Measurements from ENCODE around the gene UNC45A.
A peak's percentile ranks its signal among the peaks of the same experiment; 100 is the strongest.

UNC45A gene

GRCh38 chr15:90934949-90935751 is at the start of gene UNC45A:
Gene UNC45A, plus strand, starts transcription at chr15:90935285. Its CDS starts 40 bp downstream, at chr15:90935325.
- Histone ChIP-seq H3K36me3 (ENCODE audit: control insufficient read depth in 2 of 2, insufficient read depth in 1 of 2, low read length in 2 of 2) (peaks cover 27 to 36% of the 10 kb centered on the region in 2 experiments; a peak in 2 of 3 replicates), H3K9me3 (ENCODE audit: control insufficient read depth, insufficient read depth, low read depth, low read length) (no peaks in the 10 kb centered on the region), H3K27ac (ENCODE audit: extremely low read depth, low read depth, low read length) (peak within 1 kb of the TSS; percentile 62), H3K4me1 (ENCODE audit: control insufficient read depth, insufficient read depth, low read length) (0 out of 2 replicates have a peak, but pooled peaks cover 2% of the 10 kb centered on the region), H3K4me3 (ENCODE audit: low read depth, low read length) (peak within 1 kb of the TSS; percentile 83)
- ChIA-PET POLR2A (interaction anchor here (0.6 to 11.4 kb wide), 21 partner anchors 8 to 691 kb away, joined by 3 to 179 read pairs (median 5); partner anchors contain the start of genes BLM, IQGAP1, MAN2A2 and PRC1), CTCF (interaction anchor here (0.6 to 11.7 kb wide), 36 partner anchors 8 to 769 kb away, joined by 3 to 163 read pairs (median 5); partner anchors contain the start of genes BLM, FES, MAN2A2 and PRC1)
- TF ChIP-seq HIC1 (tag by site-specific recombination; IDR thresholded peaks at IDR 0.05) (peak; percentile 59; the same call in 1 of the 2 replicates), ZSCAN30 (tag by site-specific recombination; IDR thresholded peaks at IDR 0.05) (0 out of 2 replicates have a peak, but pooled peaks have one; percentile 18), ZNF112 (tag by site-specific recombination; IDR thresholded peaks at IDR 0.05) (no peak), ZNF423 (tag by site-specific recombination; IDR thresholded peaks at IDR 0.05) (0 out of 2 replicates have a peak, but pooled peaks have one; percentile 8), ZNF639 (tag by site-specific recombination; IDR thresholded peaks at IDR 0.05) (no peak), ZNF549 (tag by site-specific recombination; IDR thresholded peaks at IDR 0.05) (no peak), ZNF394 (tag by site-specific recombination; IDR thresholded peaks at IDR 0.05; ENCODE audit: borderline replicate concordance) (peak; percentile 71; the same call in 1 of the 2 replicates), ZXDB (tag by site-specific recombination; IDR thresholded peaks at IDR 0.05) (peak; percentile 86), ZNF600 (tag by site-specific recombination; IDR thresholded peaks at IDR 0.05) (peak; percentile 61), ZNF223 (tag by site-specific recombination; IDR thresholded peaks at IDR 0.05) (peak; percentile 87; the same call in 1 of the 2 replicates), GLIS2 (tag by site-specific recombination; IDR thresholded peaks at IDR 0.05) (peak; percentile 87), ZNF610 (tag by site-specific recombination; IDR thresholded peaks at IDR 0.05; ENCODE audit: borderline replicate concordance) (peak; percentile 1; the same call in 1 of the 2 replicates), WT1 (tag by site-specific recombination; IDR thresholded peaks at IDR 0.05) (0 out of 2 replicates have a peak, but pooled peaks have one; percentile 6), SP7 (tag by site-specific recombination; IDR thresholded peaks at IDR 0.05) (0 out of 2 replicates have a peak, but pooled peaks have one; percentile 39), KLF7 (tag by site-specific recombination; IDR thresholded peaks at IDR 0.05; ENCODE audit: borderline replicate concordance) (0 out of 2 replicates have a peak, but pooled peaks have one; percentile 20), ZNF768 (tag by site-specific recombination; IDR thresholded peaks at IDR 0.05) (no peak), ZNF560 (tag by site-specific recombination; IDR thresholded peaks at IDR 0.05; ENCODE audit: borderline replicate concordance) (no peak), TRIM28 (IDR thresholded peaks at IDR 0.05; ENCODE audit: borderline replicate concordance, low read length) (no peak), ZBTB10 (tag by site-specific recombination; IDR thresholded peaks at IDR 0.05) (peak; percentile 65), KLF16 (tag by site-specific recombination; IDR thresholded peaks at IDR 0.05) (peak; percentile 88; the same call in 1 of the 2 replicates), ZNF701 (tag by site-specific recombination; IDR thresholded peaks at IDR 0.05) (no peak), REPIN1 (tag by site-specific recombination; IDR thresholded peaks at IDR 0.05; ENCODE audit: low read depth) (no peak), ZNF645 (tag by site-specific recombination; IDR thresholded peaks at IDR 0.05) (no peak), ZBTB8A (tag by site-specific recombination; IDR thresholded peaks at IDR 0.05) (peak; percentile 89), KLF8 (tag by site-specific recombination; IDR thresholded peaks at IDR 0.05) (peak; percentile 88), PATZ1 (tag by site-specific recombination; IDR thresholded peaks at IDR 0.05) (peak; percentile 94), ZNF121 (tag by site-specific recombination; IDR thresholded peaks at IDR 0.05) (peak; percentile 89)
